ENCODE results near the gene FCMR. TPM values are rescaled to one million over a fixed set of nuclear protein-coding genes. Genes with fewer than 3 reads are reported as not detected.
A peak's percentile ranks its signal among the peaks of the same experiment; 100 is the strongest.

FCMR gene
- polyA plus RNA-seq, 3 donors = 1.9 to 3.0 (median 2.2) TPM

- peaks cover 19 to 29% (median 20%) of the 10 kb centered on the region in 3 donors for H3K27me3 Mint-ChIP-seq (ENCODE audit: low read depth in 3 of 3)
- H3K27ac Mint-ChIP-seq = peak overlapping the region; percentile 58 to 91 (median 86)
- Histone ChIP-seq H3K27me3 (ENCODE audit: control insufficient read depth in 2 of 2, insufficient read depth in 2 of 2, low read length in 2 of 2) (no peaks in the 10 kb centered on the region), H3K4me2 (replicated peaks; ENCODE audit: extremely low read depth, low read length, poor library complexity, severe bottlenecking) (peak overlapping the region; percentile 73), H3K27ac (ENCODE audit: low read depth in 1 of 2, low read length in 2 of 2) (peak overlapping the region in 1 of 2 donors; percentile 42), H4K20me1 (ENCODE audit: insufficient read depth, low read length) (peaks cover under 1% of the 10 kb centered on the region), H2AFZ (ENCODE audit: insufficient read depth, low read depth, low read length, poor library complexity, severe bottlenecking) (no peak overlapping the region), H3K9ac (ENCODE audit: insufficient read depth, low read length, poor library complexity, severe bottlenecking) (no peak overlapping the region), H3K4me1 (ENCODE audit: control insufficient read depth in 1 of 2, insufficient read depth in 2 of 2, low read length in 2 of 2) (peaks cover 68 to 75% of the 10 kb centered on the region in 2 donors), H3K9me3 (replicated peaks in 1 of 2; ENCODE audit: control insufficient read depth in 1 of 2, insufficient read depth in 1 of 2, low read length in 2 of 2) (no peaks in the 10 kb centered on the region), H3K79me2 (ENCODE audit: insufficient read depth, low read length) (no peaks in the 10 kb centered on the region), H3K36me3 (replicated peaks in 1 of 2; ENCODE audit: control insufficient read depth in 1 of 2, insufficient read depth in 2 of 2, low read length in 2 of 2) (no peaks in the 10 kb centered on the region), H3K4me3 (replicated peaks in 1 of 3; ENCODE audit: low read depth in 2 of 3, low read length in 3 of 3) (peak overlapping the region in 2 of 3 experiments; percentile 20 to 59)
- 0% methylated on average over 2 of the region's 8 CpGs for WGBS (ENCODE audit: insufficient coverage)
- DNase-seq = peak; percentile 73 to 88 (median 85)
- intact Hi-C loops (cut with micrococcal nuclease) = loop anchor here in 1 of 2 donors (10.0 kb wide), 1 partner anchor 232 kb away; no protein-coding TSS in a partner anchor
- peaks cover 0 to 3% of the 10 kb centered on the region in 2 donors for H3K36me3 Mint-ChIP-seq
- H3K4me1 Mint-ChIP-seq = peaks cover 70% of the 10 kb centered on the region
- peak overlapping the region; percentile 56 to 86 for H3K4me3 Mint-ChIP-seq
- peaks cover 0 to 4% (median 0%) of the 10 kb centered on the region in 7 donors for H3K9me3 Mint-ChIP-seq
- TF ChIP-seq CTCF (IDR thresholded peaks at IDR 0.05) = no peak
Measured at GRCh38 chr1:206967096-206967849, 45.5 kb upstream of the FCMR start.

GRCh38 chr1:206965781-206966180 is 44.0 kb upstream of the FCMR start:
- H3K4me1 Mint-ChIP-seq = peaks cover 74% of the 10 kb centered on the region
- Histone ChIP-seq H3K9me3 (replicated peaks in 1 of 2; ENCODE audit: control insufficient read depth in 1 of 2, insufficient read depth in 1 of 2, low read length in 2 of 2) (no peaks in the 10 kb centered on the region), H3K36me3 (replicated peaks in 1 of 2; ENCODE audit: control insufficient read depth in 1 of 2, insufficient read depth in 2 of 2, low read length in 2 of 2) (no peaks in the 10 kb centered on the region), H3K79me2 (ENCODE audit: insufficient read depth, low read length) (no peaks in the 10 kb centered on the region), H3K4me1 (ENCODE audit: control insufficient read depth in 1 of 2, insufficient read depth in 2 of 2, low read length in 2 of 2) (peaks cover 73 to 82% of the 10 kb centered on the region in 2 donors), H4K20me1 (ENCODE audit: insufficient read depth, low read length) (peaks cover 4% of the 10 kb centered on the region), H3K4me2 (replicated peaks; ENCODE audit: extremely low read depth, low read length, poor library complexity, severe bottlenecking) (no peak overlapping the region), H3K9ac (ENCODE audit: insufficient read depth, low read length, poor library complexity, severe bottlenecking) (no peak overlapping the region), H2AFZ (ENCODE audit: insufficient read depth, low read depth, low read length, poor library complexity, severe bottlenecking) (no peak overlapping the region), H3K27ac (ENCODE audit: low read depth in 1 of 2, low read length in 2 of 2) (no peak overlapping the region), H3K4me3 (replicated peaks in 1 of 3; ENCODE audit: low read depth in 2 of 3, low read length in 3 of 3) (no peak overlapping the region), H3K27me3 (ENCODE audit: control insufficient read depth in 2 of 2, insufficient read depth in 2 of 2, low read length in 2 of 2) (no peaks in the 10 kb centered on the region)
- no CpG with 5 or more reads among the region's 2 CpGs for WGBS (ENCODE audit: insufficient coverage)
- intact Hi-C loops (cut with micrococcal nuclease) = loop anchor here in 1 of 2 donors (10.0 kb wide), 1 partner anchor 231 kb away; no protein-coding TSS in a partner anchor
- DNase-seq = no peak
- peaks cover 23 to 32% (median 26%) of the 10 kb centered on the region in 3 donors for H3K27me3 Mint-ChIP-seq (ENCODE audit: low read depth in 3 of 3)
- TF ChIP-seq CTCF (IDR thresholded peaks at IDR 0.05) = no peak
- no peak overlapping the region for H3K27ac Mint-ChIP-seq
- peaks cover 0 to 5% of the 10 kb centered on the region in 2 donors for H3K36me3 Mint-ChIP-seq
- no peak overlapping the region for H3K4me3 Mint-ChIP-seq
- peaks cover 0 to 4% (median 0%) of the 10 kb centered on the region in 7 donors for H3K9me3 Mint-ChIP-seq

All from CD14-positive monocyte (primary cell).